ENCODE measurements around the gene ARMC9. TPM values are rescaled to one million over a fixed set of nuclear protein-coding genes. Genes with fewer than 3 reads are reported as not detected.
A peak's percentile ranks its signal among the peaks of the same experiment; 100 is the strongest.

ARMC9 gene
- total RNA-seq, 1 donor from 2014 or later: 35.2 TPM

GRCh38 chr2:231335591-231335990, 137.2 kb downstream of the ARMC9 start:
- DNase-seq (ENCODE audit: extremely low spot score, unreplicated experiment): no peak
- peaks cover 24% of the 10 kb centered on the region for H3K36me3 Mint-ChIP-seq
- H3K27me3 Mint-ChIP-seq: no peaks in the 10 kb centered on the region
- no peak overlapping the region for H3K27ac Mint-ChIP-seq
- no peak overlapping the region for H3K4me3 Mint-ChIP-seq
- peaks cover 3% of the 10 kb centered on the region for H3K9me3 Mint-ChIP-seq
- no peaks in the 10 kb centered on the region for H3K4me1 Mint-ChIP-seq (ENCODE audit: unreplicated experiment)
- TF ChIP-seq CTCF (conservative IDR thresholded peaks at IDR 0.05): no peak

GRCh38 chr2:231336236-231336635, 137.8 kb downstream of the ARMC9 start:
- Mint-ChIP-seq H3K36me3 (peaks cover 21% of the 10 kb centered on the region), H3K4me3 (no peak overlapping the region), H3K4me1 (ENCODE audit: unreplicated experiment) (no peaks in the 10 kb centered on the region), H3K27me3 (no peaks in the 10 kb centered on the region), H3K9me3 (peaks cover under 1% of the 10 kb centered on the region), H3K27ac (peak overlapping the region; percentile 58)
- DNase-seq (ENCODE audit: extremely low spot score, unreplicated experiment): no peak
- TF ChIP-seq CTCF (conservative IDR thresholded peaks at IDR 0.05): no peak

GRCh38 chr2:231336700-231337099, 138.3 kb downstream of the ARMC9 start:
- DNase-seq (ENCODE audit: extremely low spot score, unreplicated experiment): no peak
- H3K4me1 Mint-ChIP-seq (ENCODE audit: unreplicated experiment): no peaks in the 10 kb centered on the region
- no peak overlapping the region for H3K27ac Mint-ChIP-seq
- H3K27me3 Mint-ChIP-seq: no peaks in the 10 kb centered on the region
- no peak for TF ChIP-seq CTCF (conservative IDR thresholded peaks at IDR 0.05)
- H3K9me3 Mint-ChIP-seq: no peaks in the 10 kb centered on the region
- peaks cover 20% of the 10 kb centered on the region for H3K36me3 Mint-ChIP-seq
- no peak overlapping the region for H3K4me3 Mint-ChIP-seq

- TF ChIP-seq CTCF (conservative IDR thresholded peaks at IDR 0.05): no peak
- H3K4me1 Mint-ChIP-seq (ENCODE audit: unreplicated experiment): no peaks in the 10 kb centered on the region
- H3K27ac Mint-ChIP-seq: no peak overlapping the region
- DNase-seq (ENCODE audit: extremely low spot score, unreplicated experiment): no peak
- no peak overlapping the region for H3K4me3 Mint-ChIP-seq
- no peaks in the 10 kb centered on the region for H3K27me3 Mint-ChIP-seq
- no peaks in the 10 kb centered on the region for H3K9me3 Mint-ChIP-seq
- H3K36me3 Mint-ChIP-seq: peaks cover 10% of the 10 kb centered on the region
Observed at GRCh38 chr2:231337807-231338759, 139.7 kb downstream of the ARMC9 start.

- no peak for TF ChIP-seq CTCF (conservative IDR thresholded peaks at IDR 0.05)
- Mint-ChIP-seq H3K4me3 (no peak overlapping the region), H3K36me3 (peaks cover 4% of the 10 kb centered on the region), H3K9me3 (no peaks in the 10 kb centered on the region), H3K27me3 (no peaks in the 10 kb centered on the region), H3K27ac (no peak overlapping the region), H3K4me1 (ENCODE audit: unreplicated experiment) (no peaks in the 10 kb centered on the region)
- DNase-seq (ENCODE audit: extremely low spot score, unreplicated experiment): no peak
Observed at GRCh38 chr2:231339316-231339715, 140.9 kb downstream of the ARMC9 start.
